Effector CD8-positive, alpha-beta T cell (primary cell): Measurements from ENCODE around the gene SH3BGRL3.

Experiments used
- DNase-seq: peaks from one replicate; lab custom pipeline; 2025; lab: John Stamatoyannopoulos, UW

SH3BGRL3 gene

GRCh38 chr1:26277719-26278118 is 2.2 kb upstream of the SH3BGRL3 start:
- DNase-seq, result no peak

GRCh38 chr1:26278303-26278702 is 1.6 kb upstream of the SH3BGRL3 start:
- no peak for DNase-seq

GRCh38 chr1:26278724-26279455 is 996 bp upstream of the SH3BGRL3 start:
- DNase-seq, result no peak

GRCh38 chr1:26280333-26281042 is 602 bp downstream of the SH3BGRL3 start:
- no peak for DNase-seq

GRCh38 chr1:26281091-26281958 is 1.4 kb downstream of the SH3BGRL3 start:
- DNase-seq, result no peak

- DNase-seq, result no peak
Measured at GRCh38 chr1:26281971-26282370, 2.1 kb downstream of the SH3BGRL3 start.

GRCh38 chr1:26282401-26282918 is 2.6 kb downstream of the SH3BGRL3 start:
- no peak for DNase-seq

- DNase-seq, result no peak
Measured at GRCh38 chr1:26283279-26283853, 3.5 kb downstream of the SH3BGRL3 start.

GRCh38 chr1:26283871-26284596 is 4.1 kb downstream of the SH3BGRL3 start:
- no peak for DNase-seq

- peak; percentile 76 for DNase-seq
Measured at GRCh38 chr1:26284597-26285347, 4.9 kb downstream of the SH3BGRL3 start.

GRCh38 chr1:26285366-26286063 is 5.6 kb downstream of the SH3BGRL3 start:
- no peak for DNase-seq

- no peak for DNase-seq
Measured at GRCh38 chr1:26286064-26286416, 6.2 kb downstream of the SH3BGRL3 start.

- peak; percentile 28 for DNase-seq
Measured at GRCh38 chr1:26287033-26287711, 7.3 kb downstream of the SH3BGRL3 start.

GRCh38 chr1:26287811-26288210 is 7.9 kb downstream of the SH3BGRL3 start:
- no peak for DNase-seq

- DNase-seq, result no peak
Measured at GRCh38 chr1:26288311-26288941, 8.5 kb downstream of the SH3BGRL3 start.

GRCh38 chr1:26289158-26290059 is 9.5 kb downstream of the SH3BGRL3 start:
- DNase-seq, result no peak

GRCh38 chr1:26290122-26290881 is 10.4 kb downstream of the SH3BGRL3 start:
- no peak for DNase-seq
